Measurements from ENCODE around the gene OR5K4.
A peak's percentile ranks its signal among the peaks of the same experiment; 100 is the strongest.

- TF ChIP-seq SIN3A (conservative IDR thresholded peaks at IDR 0.05 in 1 of 2, IDR thresholded peaks at IDR 0.05 in 1 of 2; ENCODE audit: low read depth in 1 of 2, low read length in 2 of 2) (no peak), JUND (IDR thresholded peaks at IDR 0.05; ENCODE audit: low read length) (no peak), CTCF (IDR thresholded peaks at IDR 0.05; ENCODE audit: control extremely low read depth in 1 of 3, insufficient read depth in 1 of 3, low read depth in 1 of 3, low read length in 3 of 3) (peak in 2 of 3 experiments; percentile 80 to 90; a peak in 3 of 4 replicates), YY1 (IDR thresholded peaks at IDR 0.05; ENCODE audit: low read depth, low read length) (peak; percentile 40), MAX (IDR thresholded peaks at IDR 0.05) (no peak), EZH2 (IDR thresholded peaks at IDR 0.05; ENCODE audit: low read depth, low read length, severe bottlenecking) (no peak), SRF (IDR thresholded peaks at IDR 0.05; ENCODE audit: low read depth, low read length) (no peak), TAF1 (IDR thresholded peaks at IDR 0.05; ENCODE audit: low read depth, low read length) (no peak), NRF1 (IDR thresholded peaks at IDR 0.05; ENCODE audit: low read depth, low read length) (no peak), BCL11A (IDR thresholded peaks at IDR 0.05; ENCODE audit: low read depth in 2 of 2, low read length in 2 of 2) (no peak)
Measured at GRCh38 chr3:98343647-98344507, 9.8 kb upstream of the OR5K4 start.

Data from H1 (cell line).